GM23338 (cell line): ENCODE measurements around the gene ZNF536.

Experiments used
- CREB1 ChIP-seq: fragments of 250-450 bp; sonication (Bioruptor Pico); IDR thresholded peaks from 2 replicates; pipeline ENCODE4 v1.5.0; 2020; ENCODE audit warnings: low read depth, mild to moderate bottlenecking, moderate library complexity
- CTCF ChIP-seq, 2 experiments: fragments of 200-600 bp in 1 of 2; sonication (generic) in 1 of 2; conservative IDR thresholded peaks; 2 replicates each; pipeline versions ENCODE4 v1.5.1 to v1.6.1; 2016 to 2017; ENCODE audit warnings: antibody characterized with exemption in 2 of 2, low read depth in 2 of 2, mild to moderate bottlenecking in 2 of 2, moderate library complexity in 1 of 2
- EZH2 ChIP-seq: fragments of 200-600 bp; sonication (generic); IDR thresholded peaks from one replicate; pipeline ENCODE4 v1.8.0; 2017; ENCODE audit warnings: antibody characterized with exemption, mild to moderate bottlenecking, low read depth; ENCODE audit not compliant: unreplicated experiment
- EZH2phosphoT487 ChIP-seq: fragments of 200-600 bp; sonication (generic); IDR thresholded peaks from one replicate; pipeline ENCODE4 v1.8.1; 2018; ENCODE audit warnings: antibody characterized with exemption; ENCODE audit not compliant: unreplicated experiment
- JUNB ChIP-seq: IDR thresholded peaks from one replicate; pipeline ENCODE4 v1.6.1; 2016; ENCODE audit warnings: antibody characterized with exemption; ENCODE audit not compliant: unreplicated experiment
- NANOG ChIP-seq: IDR thresholded peaks from 2 replicates; pipeline ENCODE4 v1.6.1; 2016; ENCODE audit warnings: antibody characterized with exemption, borderline replicate concordance
- POLR2AphosphoS5 ChIP-seq: IDR thresholded peaks from 2 replicates; pipeline ENCODE4 v1.6.1; 2016; ENCODE audit warnings: antibody characterized with exemption, low read depth
- REST ChIP-seq: IDR thresholded peaks from one replicate; pipeline ENCODE4 v1.6.1; 2018; ENCODE audit warnings: antibody characterized with exemption; ENCODE audit not compliant: unreplicated experiment
- STAT1 ChIP-seq: IDR thresholded peaks from one replicate; pipeline ENCODE4 v1.6.1; 2016; ENCODE audit warnings: antibody characterized with exemption; ENCODE audit not compliant: unreplicated experiment
- ZNF114 ChIP-seq: fragments of 250-450 bp; sonication (Bioruptor Pico); IDR thresholded peaks from 2 replicates; pipeline ENCODE4 v1.5.0; 2020; ENCODE audit warnings: mild to moderate bottlenecking, moderate library complexity
- ZNF331 ChIP-seq: fragments of 250-450 bp; sonication (Bioruptor Pico); IDR thresholded peaks from 2 replicates; pipeline ENCODE4 v1.5.0; 2020; ENCODE audit warnings: low read depth, mild to moderate bottlenecking, moderate library complexity

GRCh38 chr19:30541575-30541974 lies 169.4 kb downstream of the ZNF536 start:
- TF ChIP-seq POLR2AphosphoS5 = no peak
- TF ChIP-seq CTCF (conservative IDR thresholded peaks at IDR 0.05; ENCODE audit: low read depth in 2 of 2) = no peak
- TF ChIP-seq EZH2 = no peak
- no peak for TF ChIP-seq JUNB
- TF ChIP-seq REST = no peak
- no peak for TF ChIP-seq CREB1 (CRISPR knock-in tag)
- TF ChIP-seq EZH2phosphoT487 = no peak
- TF ChIP-seq ZNF114 (CRISPR knock-in tag) = no peak
- TF ChIP-seq ZNF331 (CRISPR knock-in tag) = no peak
- no peak for TF ChIP-seq STAT1
- no peak for TF ChIP-seq NANOG
